Neutrophil (primary cell): ENCODE data around the gene KRTAP12-1.

Experiments used
- H3K27ac ChIP-seq: fragments of 200-600 bp; sonication (generic); 2 replicates; pipeline ENCODE4 v1.5.1; 2016; ENCODE audit warnings: mild to moderate bottlenecking, moderate library complexity
- H3K27me3 ChIP-seq: fragments of 200-600 bp; sonication (generic); 2 replicates; pipeline ENCODE4 v1.6.0; 2016; ENCODE audit warnings: mild to moderate bottlenecking
- H3K36me3 ChIP-seq: fragments of 200-600 bp; sonication (generic); 2 replicates; pipeline ENCODE4 v1.5.1; 2017
- H3K4me1 ChIP-seq, 2 experiments: fragments of 200-600 bp in 1 of 2; sonication (generic) in 1 of 2; 1 replicate in 1 of 2; 2 replicates in 1 of 2; pipeline versions ENCODE4 v1.5.1 to v1.6.1; 2013 to 2016; ENCODE audit warnings: low read depth in 1 of 2, low read length in 1 of 2, mild to moderate bottlenecking in 1 of 2, moderate library complexity in 1 of 2; ENCODE audit not compliant: control insufficient read depth in 1 of 2, insufficient read depth in 1 of 2
- H3K4me3 ChIP-seq, 2 experiments: fragments of 200-600 bp in 1 of 2; sonication (generic) in 1 of 2; 1 replicate in 1 of 2; 2 replicates in 1 of 2; pipeline ENCODE4 v1.5.1; 2013 to 2016; ENCODE audit warnings: low read depth in 1 of 2, low read length in 1 of 2, mild to moderate bottlenecking in 1 of 2, moderate library complexity in 1 of 2
- H3K9me3 ChIP-seq: fragments of 200-600 bp; sonication (generic); 2 replicates; pipeline ENCODE4 v1.5.1; 2016
- CTCF ChIP-seq: fragments of 200-600 bp; sonication (generic); IDR thresholded peaks from 2 replicates; pipeline ENCODE4 v1.5.1; 2016; ENCODE audit warnings: antibody characterized with exemption

KRTAP12-1 gene

GRCh38 chr21:44727757-44728156, 45.8 kb upstream of the KRTAP12-1 start:
- TF ChIP-seq CTCF = no peak
- Histone ChIP-seq H3K27ac (no peak overlapping the region), H3K27me3 (peaks cover 51% of the 10 kb centered on the region)

GRCh38 chr21:44727321-44727720, 45.4 kb upstream of the KRTAP12-1 start:
- H3K27ac ChIP-seq = no peak overlapping the region
- no peak overlapping the region for H3K4me3 ChIP-seq
- no peaks in the 10 kb centered on the region for H3K9me3 ChIP-seq
- no peaks in the 10 kb centered on the region for H3K36me3 ChIP-seq
- no peaks in the 10 kb centered on the region for H3K4me1 ChIP-seq
- peaks cover 56% of the 10 kb centered on the region for H3K27me3 ChIP-seq
- no peak for TF ChIP-seq CTCF

More at GRCh38 chr21:44727757-44728156, 45.8 kb upstream of the KRTAP12-1 start:
- H3K4me3 ChIP-seq = no peak overlapping the region
- no peaks in the 10 kb centered on the region for H3K36me3 ChIP-seq
- H3K4me1 ChIP-seq = no peaks in the 10 kb centered on the region
- no peaks in the 10 kb centered on the region for H3K9me3 ChIP-seq

GRCh38 chr21:44726826-44727225, 44.9 kb upstream of the KRTAP12-1 start:
- Histone ChIP-seq H3K4me1 (no peaks in the 10 kb centered on the region), H3K9me3 (no peaks in the 10 kb centered on the region), H3K27ac (no peak overlapping the region), H3K36me3 (no peaks in the 10 kb centered on the region), H3K4me3 (no peak overlapping the region), H3K27me3 (peaks cover 61% of the 10 kb centered on the region)
- TF ChIP-seq CTCF = no peak

GRCh38 chr21:44724926-44725325, 43.0 kb upstream of the KRTAP12-1 start:
- Histone ChIP-seq H3K9me3 (no peaks in the 10 kb centered on the region), H3K36me3 (no peaks in the 10 kb centered on the region), H3K4me1 (no peaks in the 10 kb centered on the region), H3K4me3 (no peak overlapping the region), H3K27me3 (peaks cover 80% of the 10 kb centered on the region), H3K27ac (no peak overlapping the region)
- TF ChIP-seq CTCF = no peak

GRCh38 chr21:44724196-44724595, 42.2 kb upstream of the KRTAP12-1 start:
- Histone ChIP-seq H3K27me3 (peaks cover 87% of the 10 kb centered on the region), H3K9me3 (no peaks in the 10 kb centered on the region), H3K4me3 (no peak overlapping the region), H3K4me1 (no peaks in the 10 kb centered on the region), H3K27ac (no peak overlapping the region), H3K36me3 (no peaks in the 10 kb centered on the region)
- TF ChIP-seq CTCF = no peak
